Liver (tissue), 3 donors: Measurements from ENCODE around the gene HTR6.

Source experiments
- RAD21 ChIP-seq, 2 donors: IDR thresholded peaks; 2 replicates each; pipeline ENCODE4 v1.6.1; 2016; ENCODE audit warnings: antibody characterized with exemption in 2 of 2, mild to moderate bottlenecking in 2 of 2
- SP1 ChIP-seq: IDR thresholded peaks from 2 replicates; pipeline ENCODE4 v1.6.1; 2018; ENCODE audit warnings: antibody characterized with exemption, mild to moderate bottlenecking
- TF ChIP-seq, protein P1 (sequence below): fragments of 150-350 bp; IDR thresholded peaks from 2 replicates; pipeline ENCODE4 v1.5.1; 2017; ENCODE audit warnings: improper control_type of control experiment, low read depth, low read length; ENCODE audit not compliant: missing input control
- donor health status: healthy.
- donor health status: healthy.

- TF ChIP-seq, protein P1, sequence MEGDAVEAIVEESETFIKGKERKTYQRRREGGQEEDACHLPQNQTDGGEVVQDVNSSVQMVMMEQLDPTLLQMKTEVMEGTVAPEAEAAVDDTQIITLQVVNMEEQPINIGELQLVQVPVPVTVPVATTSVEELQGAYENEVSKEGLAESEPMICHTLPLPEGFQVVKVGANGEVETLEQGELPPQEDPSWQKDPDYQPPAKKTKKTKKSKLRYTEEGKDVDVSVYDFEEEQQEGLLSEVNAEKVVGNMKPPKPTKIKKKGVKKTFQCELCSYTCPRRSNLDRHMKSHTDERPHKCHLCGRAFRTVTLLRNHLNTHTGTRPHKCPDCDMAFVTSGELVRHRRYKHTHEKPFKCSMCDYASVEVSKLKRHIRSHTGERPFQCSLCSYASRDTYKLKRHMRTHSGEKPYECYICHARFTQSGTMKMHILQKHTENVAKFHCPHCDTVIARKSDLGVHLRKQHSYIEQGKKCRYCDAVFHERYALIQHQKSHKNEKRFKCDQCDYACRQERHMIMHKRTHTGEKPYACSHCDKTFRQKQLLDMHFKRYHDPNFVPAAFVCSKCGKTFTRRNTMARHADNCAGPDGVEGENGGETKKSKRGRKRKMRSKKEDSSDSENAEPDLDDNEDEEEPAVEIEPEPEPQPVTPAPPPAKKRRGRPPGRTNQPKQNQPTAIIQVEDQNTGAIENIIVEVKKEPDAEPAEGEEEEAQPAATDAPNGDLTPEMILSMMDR: no peak
- TF ChIP-seq RAD21 (IDR thresholded peaks at IDR 0.05) (no peak), SP1 (no peak)
Measured at GRCh38 chr1:19679691-19680090, 15.0 kb downstream of the HTR6 start.
